IPS DF 4.7 (cell line): ENCODE data around the gene SPATS2.
"Not testable (repeated sequence)": the region's sequence is repeated elsewhere in the genome, so short reads cannot be mapped to it uniquely, and the experiment has no call there.

ENCODE experiments used
- DNase-seq: peaks from one replicate; pipeline ENCODE4 v3.0.0-alpha.2; 2013; ENCODE audit warnings: low spot score; ENCODE audit errors: extremely low read depth

Gene SPATS2

GRCh38 chr12:49404956-49405355 is 37.7 kb downstream of the SPATS2 start:
- DNase-seq = no peak

GRCh38 chr12:49410818-49411217 is 43.6 kb downstream of the SPATS2 start:
- no peak for DNase-seq

GRCh38 chr12:49413010-49413409 is 45.7 kb downstream of the SPATS2 start:
- no peak for DNase-seq

- DNase-seq = no peak
Measured at GRCh38 chr12:49413796-49414195, 46.5 kb downstream of the SPATS2 start.

- DNase-seq = no peak
Measured at GRCh38 chr12:49414364-49414763, 47.1 kb downstream of the SPATS2 start.

GRCh38 chr12:49415521-49415970 is 48.3 kb downstream of the SPATS2 start:
- DNase-seq = no peak

- DNase-seq = no peak
Measured at GRCh38 chr12:49416892-49417291, 49.6 kb downstream of the SPATS2 start.

- DNase-seq = no peak
Measured at GRCh38 chr12:49417558-49417957, 50.3 kb downstream of the SPATS2 start.

- no peak for DNase-seq
Measured at GRCh38 chr12:49420556-49420955, 53.3 kb downstream of the SPATS2 start.

GRCh38 chr12:49422114-49422513 is 54.9 kb downstream of the SPATS2 start:
- no peak for DNase-seq

- no peak for DNase-seq
Measured at GRCh38 chr12:49428793-49429192, 61.5 kb downstream of the SPATS2 start.

GRCh38 chr12:49432616-49433015 is 65.4 kb downstream of the SPATS2 start:
- DNase-seq = no peak

- DNase-seq = not testable (repeated sequence)
Measured at GRCh38 chr12:49436799-49437198, 69.5 kb downstream of the SPATS2 start.

- DNase-seq = no peak
Measured at GRCh38 chr12:49439042-49439441, 71.8 kb downstream of the SPATS2 start.

GRCh38 chr12:49440035-49440434 is 72.8 kb downstream of the SPATS2 start:
- no peak for DNase-seq

- no peak for DNase-seq
Measured at GRCh38 chr12:49442915-49443314, 75.7 kb downstream of the SPATS2 start.

- no peak for DNase-seq
Measured at GRCh38 chr12:49446571-49446970, 79.3 kb downstream of the SPATS2 start.

- no peak for DNase-seq
Measured at GRCh38 chr12:49448858-49449257, 81.6 kb downstream of the SPATS2 start.

- DNase-seq = no peak
Measured at GRCh38 chr12:49451468-49452259, 84.4 kb downstream of the SPATS2 start.

- DNase-seq = no peak
Measured at GRCh38 chr12:49455501-49455900, 88.2 kb downstream of the SPATS2 start.

- DNase-seq = no peak
Measured at GRCh38 chr12:49456131-49456679, 88.9 kb downstream of the SPATS2 start.

- no peak for DNase-seq
Measured at GRCh38 chr12:49458816-49459215, 91.6 kb downstream of the SPATS2 start.

- DNase-seq = no peak
Measured at GRCh38 chr12:49461221-49461620, 94.0 kb downstream of the SPATS2 start.
